GM21360 (cell line): Measurements from ENCODE around the gene SLFN12L.
"Not testable (repeated sequence)": the region's sequence is repeated elsewhere in the genome, so short reads cannot be mapped to it uniquely, and the experiment has no call there.

Experiments used
- ATAC-seq: cut with Tn5 transposase; IDR thresholded peaks from one replicate; pipeline ENCODE4 v1.9.1; 2021; ENCODE audit warnings: mild to moderate bottlenecking, moderate library complexity; ENCODE audit not compliant: unreplicated experiment

The SLFN12L gene

GRCh38 chr17:35543856-35544255 is 6.4 kb upstream of the SLFN12L start:
- no peak for ATAC-seq

GRCh38 chr17:35542990-35543389 is 5.5 kb upstream of the SLFN12L start:
- ATAC-seq: no peak

- no peak for ATAC-seq
Measured at GRCh38 chr17:35541434-35541833, 4.0 kb upstream of the SLFN12L start.

DNA sequence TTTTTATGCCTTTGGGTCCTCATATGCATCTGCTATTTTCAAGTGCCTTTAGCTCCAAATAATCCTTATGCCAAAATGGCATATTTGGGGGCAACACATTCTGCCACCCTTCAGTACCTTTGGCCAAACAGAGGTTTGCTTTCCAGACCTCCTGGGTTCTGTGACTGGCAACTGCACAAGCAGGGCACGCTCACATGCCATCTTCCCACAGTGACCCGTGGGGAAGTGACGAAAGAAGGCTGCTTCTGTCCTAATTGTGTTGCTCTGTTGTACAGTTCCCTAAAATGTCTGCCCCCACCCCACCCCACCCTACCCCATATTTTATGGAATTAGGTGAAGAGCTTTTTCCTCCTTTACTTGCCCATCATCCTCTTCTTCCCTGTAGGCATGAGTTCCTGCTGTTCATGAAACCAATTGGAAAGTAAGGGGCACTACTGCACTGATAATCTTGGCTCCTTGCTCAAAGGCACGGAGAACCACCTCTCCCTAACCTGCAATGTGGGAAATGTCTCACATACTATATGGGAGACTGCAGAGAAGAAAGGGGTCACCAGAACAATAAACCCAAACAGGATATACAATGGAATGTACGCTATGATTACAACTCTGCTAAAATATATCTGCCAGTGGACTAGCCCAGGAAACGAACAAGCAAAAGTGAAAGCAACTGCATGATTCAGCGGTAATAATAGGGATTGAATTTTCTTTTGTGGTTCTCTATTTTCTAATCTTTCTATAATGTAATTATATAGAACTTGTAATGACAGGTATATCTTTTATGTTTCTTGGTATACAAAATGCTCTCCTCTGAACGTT is 3.3 kb upstream of the SLFN12L start:
- ATAC-seq: no peak

DNA sequence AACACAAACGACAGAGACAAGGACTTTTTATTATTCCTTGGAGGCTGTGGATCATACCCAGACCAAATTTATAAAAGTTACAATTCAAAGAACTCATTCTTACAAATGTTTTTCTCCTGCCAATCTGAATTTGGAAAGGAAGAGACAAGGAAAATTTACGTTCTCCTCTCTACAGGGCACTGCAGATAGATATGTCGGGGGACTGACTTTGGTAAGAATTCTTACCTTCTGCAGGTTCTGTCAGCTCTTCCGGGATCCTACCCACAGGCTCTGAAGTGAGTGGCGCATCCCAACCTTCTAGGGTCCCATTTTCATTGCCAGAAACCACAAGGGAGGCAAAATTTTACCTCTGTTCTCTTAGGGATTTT is 2.2 kb upstream of the SLFN12L start:
- ATAC-seq: no peak

DNA sequence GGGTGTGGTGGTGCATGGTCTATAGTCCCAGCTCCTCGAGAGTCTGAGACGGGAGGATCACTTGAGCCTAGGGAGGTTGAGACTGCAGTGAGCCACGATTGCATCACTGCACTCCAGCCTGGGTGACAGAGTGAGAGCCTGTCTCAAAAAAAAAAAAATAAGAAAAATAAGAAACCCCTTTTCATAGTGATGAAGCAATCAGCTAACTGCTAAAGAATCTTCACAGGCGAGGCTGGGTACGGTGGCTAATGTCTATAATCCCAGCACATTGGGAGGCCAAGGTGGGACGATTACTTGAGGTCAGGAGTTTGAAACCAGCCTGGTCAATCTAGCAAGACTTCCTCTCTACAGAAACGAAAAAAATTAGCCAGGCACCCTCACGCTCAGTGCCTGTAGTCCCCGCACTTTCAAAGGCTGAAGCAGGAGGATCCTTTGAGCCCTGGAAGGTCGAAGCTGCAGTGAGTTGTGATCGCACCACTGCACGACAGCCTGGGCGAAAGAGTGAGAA is 760 bp downstream of the SLFN12L start:
- ATAC-seq: no peak

DNA sequence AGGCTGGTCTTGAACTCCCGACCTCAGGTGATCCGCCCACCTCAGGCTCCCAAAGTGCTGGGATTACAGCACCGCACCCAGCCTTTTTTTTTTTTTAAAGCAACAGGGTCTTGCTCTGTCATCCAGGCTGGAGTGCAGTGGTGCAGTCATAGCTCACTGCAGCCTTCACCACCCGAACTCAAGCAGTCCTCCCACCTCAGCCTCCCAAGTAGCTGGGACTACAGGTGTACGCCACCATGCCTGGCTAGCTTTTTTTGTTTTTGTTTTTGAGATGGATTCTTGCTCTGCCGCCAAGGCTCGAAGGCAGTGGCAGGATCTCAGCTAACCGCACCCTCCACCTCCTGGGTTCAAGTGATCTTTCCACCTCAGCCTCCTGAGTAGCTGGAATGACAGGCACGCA is 2.1 kb downstream of the SLFN12L start:
- ATAC-seq: not testable (repeated sequence)

GRCh38 chr17:35534576-35535093 is 2.8 kb downstream of the SLFN12L start:
- ATAC-seq: no peak

DNA sequence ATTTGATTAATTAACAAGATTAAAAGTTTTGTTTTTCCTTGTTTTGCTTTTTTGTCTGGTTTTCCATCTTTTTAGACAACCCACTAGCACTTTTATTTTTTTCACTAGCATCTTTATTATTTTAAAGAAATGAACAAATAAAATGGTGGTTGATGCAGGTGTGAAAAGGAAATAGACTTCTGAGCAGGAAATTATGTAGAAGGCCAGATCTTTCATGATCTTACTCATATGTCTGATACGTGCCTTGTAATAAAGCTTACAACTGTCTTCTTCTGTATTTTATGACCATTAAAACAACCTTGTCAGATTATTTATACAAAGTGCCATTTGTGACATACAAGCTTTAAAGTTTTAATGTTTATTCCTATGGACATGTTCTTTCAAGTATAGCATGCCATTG is 6.3 kb downstream of the SLFN12L start:
- ATAC-seq: no peak

DNA sequence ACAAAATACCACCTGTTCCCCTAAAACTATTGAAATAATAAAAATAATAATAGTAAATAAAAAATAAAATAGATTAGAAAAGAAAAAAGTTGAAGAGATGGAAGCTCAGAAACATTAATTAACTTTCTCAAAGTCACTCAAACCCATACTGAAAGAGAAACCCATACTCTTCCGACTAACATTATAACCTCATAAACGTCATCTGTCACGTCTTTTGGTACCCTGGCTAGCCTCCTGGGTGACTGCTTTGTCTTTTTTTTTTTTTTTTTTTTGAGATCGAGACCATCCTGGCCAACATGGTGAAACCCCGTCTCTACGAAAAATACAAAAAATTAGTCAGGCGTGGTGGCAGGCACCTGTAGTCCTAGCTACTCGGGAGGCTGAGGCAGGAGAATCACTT is 7.6 kb downstream of the SLFN12L start:
- ATAC-seq: no peak

GRCh38 chr17:35529326-35529725 is 8.2 kb downstream of the SLFN12L start:
- not testable (repeated sequence) for ATAC-seq

DNA sequence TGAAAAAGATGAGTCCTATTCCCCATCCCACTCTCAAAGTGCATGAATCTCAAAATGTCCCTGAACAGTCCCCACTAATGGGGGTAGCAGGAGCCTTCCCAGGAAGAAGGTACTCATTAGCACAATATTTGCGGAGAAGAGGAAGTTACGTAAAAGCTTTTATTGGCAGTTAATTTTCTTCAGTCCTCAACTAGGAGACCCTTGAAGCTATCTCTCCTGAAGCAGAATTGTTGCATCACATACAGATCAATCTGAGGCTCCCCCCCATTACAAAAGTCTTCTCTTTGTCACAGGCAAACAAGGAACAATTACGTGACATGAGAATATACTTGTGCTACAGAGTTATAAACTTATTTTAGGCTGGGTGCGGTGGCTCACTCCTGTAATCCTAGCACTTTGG is 14.2 kb downstream of the SLFN12L start:
- ATAC-seq: no peak

DNA sequence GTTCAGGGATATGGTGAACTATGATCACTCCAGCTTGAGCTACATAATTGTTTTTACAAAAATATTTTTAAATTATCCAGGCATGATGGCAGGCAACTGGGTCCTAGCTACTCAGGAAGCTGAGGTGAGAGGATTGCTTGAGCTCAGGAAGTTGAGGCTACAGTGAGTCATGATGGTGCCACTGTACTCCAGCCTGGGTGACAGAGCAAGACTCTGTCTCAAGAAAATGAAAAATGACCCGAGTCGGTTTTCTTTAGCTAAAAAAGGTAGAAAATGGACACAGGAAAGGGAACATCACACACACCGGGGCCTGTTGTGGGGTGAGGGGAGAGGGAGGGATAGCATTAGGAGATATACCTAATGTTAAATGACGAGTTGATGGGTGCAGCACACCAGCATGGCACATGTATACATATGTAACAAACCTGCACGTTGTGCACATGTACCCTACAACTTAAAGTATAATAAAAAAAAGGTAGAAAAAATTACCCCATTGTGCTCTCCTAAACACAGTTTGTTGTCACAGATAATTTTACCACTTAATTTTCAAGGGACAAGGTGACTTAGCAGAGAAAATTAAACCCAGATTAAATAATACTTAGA is 15.7 kb downstream of the SLFN12L start:
- not testable (repeated sequence) for ATAC-seq

GRCh38 chr17:35521150-35521549 is 16.3 kb downstream of the SLFN12L start:
- ATAC-seq: no peak

GRCh38 chr17:35519906-35520442 is 17.5 kb downstream of the SLFN12L start:
- no peak for ATAC-seq

GRCh38 chr17:35519439-35519838 is 18.0 kb downstream of the SLFN12L start:
- ATAC-seq: no peak

- ATAC-seq: not testable (repeated sequence)
Measured at GRCh38 chr17:35518431-35518830, 19.0 kb downstream of the SLFN12L start.

- ATAC-seq: no peak
Measured at GRCh38 chr17:35515027-35515426, 22.5 kb downstream of the SLFN12L start.

DNA sequence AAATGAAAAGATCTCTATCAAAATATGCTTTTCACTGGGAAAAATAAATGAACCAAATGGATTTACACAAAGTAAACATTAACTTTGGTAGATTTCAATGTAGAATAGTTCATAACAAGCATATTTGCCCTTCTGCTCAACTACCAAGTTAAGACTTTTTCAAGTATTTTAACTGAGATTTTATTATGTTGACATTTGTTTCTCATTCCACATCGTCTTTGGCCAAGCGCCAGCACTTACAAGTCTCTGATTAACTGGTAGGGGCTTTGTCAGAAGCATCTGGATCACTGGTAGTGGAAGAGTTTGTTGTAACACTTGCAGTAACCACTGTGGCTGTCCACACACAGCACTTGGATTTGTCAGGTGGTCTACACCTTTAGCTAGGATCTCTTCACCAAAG is 22.9 kb downstream of the SLFN12L start:
- no peak for ATAC-seq

- ATAC-seq: no peak
Measured at GRCh38 chr17:35510052-35510451, 27.4 kb downstream of the SLFN12L start.

GRCh38 chr17:35507714-35508113 is 29.8 kb downstream of the SLFN12L start:
- ATAC-seq: not testable (repeated sequence)

DNA sequence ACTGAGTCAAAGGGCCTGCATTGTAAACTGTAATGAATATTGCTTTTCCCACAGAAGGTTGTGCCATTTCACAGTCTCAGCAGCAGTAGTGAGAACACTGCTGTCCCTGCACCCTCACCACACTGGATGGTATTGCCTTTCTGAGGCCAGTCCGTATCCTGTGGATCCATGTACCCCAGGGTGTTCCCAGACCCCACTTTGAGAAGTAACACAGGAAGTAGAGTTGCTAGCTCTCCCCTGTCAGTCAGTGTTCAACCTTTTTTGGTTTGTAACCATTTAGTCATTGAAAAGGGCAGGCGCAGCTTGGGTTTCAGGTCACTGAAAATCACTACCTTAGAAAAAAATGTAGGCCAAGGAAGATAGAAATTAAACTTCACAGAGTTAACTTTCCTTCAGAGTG is 37.9 kb downstream of the SLFN12L start:
- ATAC-seq: no peak
